GM10847 (cell line): ENCODE results near the gene ZMAT5.

Source experiments
- POLR2A ChIP-seq: IDR thresholded peaks from 2 replicates; pipeline ENCODE4 v1.6.1; 2011; ENCODE audit not compliant: insufficient read length; ENCODE audit errors: extremely low read depth

Gene ZMAT5

GRCh38 chr22:29793396-29793795 is 26.6 kb upstream of the ZMAT5 start:
- TF ChIP-seq POLR2A: no peak

- no peak for TF ChIP-seq POLR2A
Measured at GRCh38 chr22:29790061-29790460, 23.3 kb upstream of the ZMAT5 start.

DNA sequence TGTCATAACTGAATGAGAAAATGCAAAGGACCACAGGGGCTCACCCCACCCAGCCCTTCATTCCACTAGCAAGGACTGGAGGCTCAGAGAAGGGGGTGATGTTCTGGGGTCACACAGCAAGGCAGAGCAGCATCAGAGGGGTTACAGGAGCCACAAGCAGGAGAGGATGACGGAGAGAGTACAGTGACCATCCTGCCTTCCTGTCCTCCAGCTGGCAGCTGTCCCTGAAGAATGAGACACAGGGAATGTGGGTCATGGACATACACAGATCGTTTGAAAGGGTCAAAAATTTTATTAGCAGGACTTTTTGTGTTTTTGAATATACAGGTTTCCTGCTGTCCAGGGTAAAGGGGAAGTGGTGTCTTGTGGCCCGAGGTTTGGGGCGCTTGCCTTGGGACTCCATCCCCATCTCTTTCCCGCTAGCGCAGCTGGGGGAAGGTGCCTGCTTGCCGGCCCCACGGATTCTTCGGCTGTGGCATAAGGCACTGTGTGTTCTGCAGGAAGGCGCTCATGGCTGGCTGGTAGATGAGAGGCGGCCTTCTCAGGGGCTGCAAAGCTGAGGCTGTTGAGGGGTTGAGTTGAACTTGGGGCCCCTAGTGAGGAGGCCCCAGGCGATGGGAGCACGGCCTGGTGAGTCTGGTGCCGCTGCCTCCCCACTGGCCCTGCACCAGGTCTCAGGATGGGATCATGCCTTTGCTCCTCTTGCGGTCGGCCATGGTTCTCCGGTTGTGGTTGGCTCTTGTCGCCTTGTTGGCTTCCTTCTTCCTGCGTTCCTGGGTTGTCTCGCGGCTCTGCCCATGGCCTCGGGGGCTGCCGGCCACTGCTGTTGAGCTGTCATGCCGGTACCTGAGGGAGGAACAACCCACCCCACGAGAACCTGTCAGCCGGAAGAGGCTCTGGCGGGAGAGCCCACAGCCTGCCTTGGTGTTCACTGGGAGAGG is 21.8 kb upstream of the ZMAT5 start:
- TF ChIP-seq POLR2A: no peak

GRCh38 chr22:29787371-29787980 is 20.7 kb upstream of the ZMAT5 start:
- no peak for TF ChIP-seq POLR2A

DNA sequence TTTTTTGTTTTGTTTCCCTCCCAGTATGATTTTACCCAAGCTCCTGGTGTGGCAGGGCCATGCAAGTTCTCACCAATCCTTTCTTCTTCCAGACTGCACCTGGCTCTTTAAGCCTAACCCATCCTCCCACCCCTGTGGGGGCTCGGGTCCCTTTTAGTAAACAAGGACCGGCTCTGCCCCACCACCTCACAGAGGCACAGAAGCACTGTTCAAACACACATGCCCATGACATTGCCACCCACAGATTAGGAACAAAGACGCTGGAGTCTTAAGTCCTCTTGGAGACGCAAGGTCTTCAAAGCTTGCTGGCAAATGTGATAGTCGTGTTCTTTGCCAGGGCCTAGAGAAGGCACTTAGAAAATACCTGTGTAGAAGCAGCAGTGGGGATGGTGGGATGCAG is 19.2 kb upstream of the ZMAT5 start:
- no peak for TF ChIP-seq POLR2A

DNA sequence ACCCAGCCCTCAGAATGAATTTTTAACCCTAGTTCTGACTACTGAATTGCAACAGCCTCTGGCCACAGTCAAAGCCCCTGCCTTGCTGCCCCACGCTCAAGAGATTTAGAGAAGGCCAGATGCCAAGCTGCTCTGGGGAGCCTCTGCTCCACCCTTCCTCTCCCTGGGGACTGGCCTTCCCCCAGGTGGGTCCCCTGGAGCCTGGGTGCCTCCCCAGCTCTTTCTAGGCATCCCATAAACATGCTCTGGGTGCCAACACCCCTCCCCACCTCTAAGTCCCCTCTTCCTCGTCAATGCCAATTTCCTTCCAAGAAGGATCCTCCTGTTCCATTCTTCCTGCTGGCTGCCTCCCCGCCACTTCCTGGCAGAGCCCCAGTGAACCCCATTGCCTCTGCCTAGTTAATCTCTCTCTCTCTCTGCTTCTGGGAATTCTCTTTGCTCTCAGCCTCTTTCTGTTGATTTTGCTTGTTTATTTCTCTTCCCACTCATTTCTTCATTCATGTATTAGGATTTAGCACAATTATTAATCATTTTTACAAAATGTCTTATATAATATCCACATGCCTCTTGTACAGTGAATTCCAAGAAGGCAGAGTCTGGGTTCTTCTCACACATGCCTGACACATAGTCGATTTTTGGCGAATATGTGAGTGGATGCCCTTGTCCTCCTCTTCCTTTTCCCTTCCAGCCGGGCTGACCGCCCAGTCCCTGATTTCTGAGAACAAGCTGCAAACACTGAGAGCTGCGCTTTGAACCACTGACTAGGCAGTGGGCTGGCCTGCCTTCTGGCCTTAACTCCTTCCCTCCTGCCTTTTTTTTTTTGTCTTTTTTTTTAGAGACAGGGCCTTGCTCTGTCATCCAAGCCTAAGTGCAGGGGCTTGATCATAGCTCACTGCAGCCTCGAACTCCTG is 17.9 kb upstream of the ZMAT5 start:
- TF ChIP-seq POLR2A: no peak

GRCh38 chr22:29782061-29782845 is 15.4 kb upstream of the ZMAT5 start:
- no peak for TF ChIP-seq POLR2A

DNA sequence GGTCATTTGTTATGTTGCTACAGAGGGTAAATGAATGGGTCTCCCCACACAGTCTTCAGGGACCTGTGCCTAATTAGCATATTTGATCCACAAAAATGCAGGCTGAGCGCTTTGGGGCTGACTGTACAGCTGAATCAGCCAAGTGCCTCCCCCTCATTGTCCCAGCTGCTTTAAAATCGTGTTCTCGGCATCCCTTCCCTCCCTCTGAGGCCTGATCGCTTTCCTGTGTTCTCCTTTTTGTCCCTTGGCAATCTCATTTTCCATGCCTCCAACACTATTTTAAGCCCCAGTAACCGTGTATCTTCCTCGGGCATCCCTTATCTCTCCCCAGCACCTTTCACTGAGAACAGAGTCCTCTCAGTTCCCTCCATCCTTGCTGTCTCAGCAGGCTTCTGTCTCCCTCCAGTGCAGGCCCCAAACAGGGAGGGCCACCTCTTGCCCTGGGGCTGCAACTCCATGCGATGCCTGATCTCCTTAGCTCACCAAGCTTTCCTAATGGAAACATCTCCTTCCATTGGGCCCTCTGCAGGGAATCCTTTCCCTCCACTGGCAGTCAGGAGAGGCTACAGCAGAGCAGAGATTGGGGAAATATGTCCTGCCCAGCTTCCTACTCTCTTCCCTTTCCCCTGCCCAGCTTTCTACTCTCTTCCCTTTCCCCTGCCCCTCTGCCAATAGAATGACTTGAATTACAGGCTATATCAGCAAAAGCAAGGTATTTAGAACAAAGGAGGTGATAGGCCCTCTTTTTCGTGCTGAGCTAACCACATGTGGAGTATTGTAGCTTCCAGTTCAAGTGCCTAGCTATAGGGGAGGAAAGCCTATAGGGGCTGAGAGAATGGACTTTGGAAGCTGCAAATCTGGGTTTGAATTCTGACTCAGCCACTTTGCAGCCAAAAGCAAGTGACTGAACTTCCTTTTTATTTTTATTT is 14.2 kb upstream of the ZMAT5 start:
- TF ChIP-seq POLR2A: no peak

DNA sequence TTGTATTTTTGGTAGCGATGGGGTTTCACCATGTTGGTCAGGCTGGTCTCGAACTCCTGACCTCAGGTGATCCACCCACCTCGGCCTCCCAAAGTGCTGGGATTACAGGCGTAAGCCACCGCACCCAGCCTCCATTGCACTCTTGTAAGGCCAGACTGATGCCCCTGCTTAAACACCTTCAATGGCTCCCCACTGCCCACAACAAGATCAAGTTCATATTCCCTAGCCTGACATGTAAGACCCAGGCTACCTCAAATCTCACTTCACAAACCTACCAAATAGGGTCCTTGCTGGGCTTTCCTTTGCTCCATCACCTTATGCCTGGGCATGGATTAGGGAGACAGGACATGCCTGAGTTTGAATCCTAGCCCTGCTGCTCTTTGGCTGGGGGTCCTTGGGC is 13.4 kb upstream of the ZMAT5 start:
- no peak for TF ChIP-seq POLR2A

GRCh38 chr22:29773233-29773632 is 6.4 kb upstream of the ZMAT5 start:
- no peak for TF ChIP-seq POLR2A

DNA sequence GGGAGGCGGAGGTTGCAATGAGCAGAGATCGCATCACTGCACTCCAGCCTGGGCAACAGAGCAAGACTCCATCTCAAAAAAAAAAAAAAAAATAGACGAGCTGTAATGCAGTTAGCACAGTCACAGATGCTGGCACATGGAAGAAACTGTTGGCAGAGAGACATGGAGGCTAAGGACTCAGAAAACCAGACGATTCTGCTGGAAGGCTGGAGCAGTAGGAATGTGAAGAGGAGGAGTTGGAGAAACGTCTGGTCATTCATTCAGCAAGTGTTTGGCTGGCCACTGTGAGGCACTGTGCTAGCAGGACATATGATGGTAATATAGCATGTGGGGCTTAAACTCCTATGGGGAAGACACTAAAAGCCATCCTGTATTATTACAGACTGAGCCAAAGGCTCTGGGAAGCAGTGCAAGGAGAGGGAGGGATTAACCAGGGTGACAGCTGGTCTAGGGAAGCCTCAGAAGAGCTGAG is 5.4 kb upstream of the ZMAT5 start:
- no peak for TF ChIP-seq POLR2A

- no peak for TF ChIP-seq POLR2A
Measured at GRCh38 chr22:29769723-29770321, 3.0 kb upstream of the ZMAT5 start.

DNA sequence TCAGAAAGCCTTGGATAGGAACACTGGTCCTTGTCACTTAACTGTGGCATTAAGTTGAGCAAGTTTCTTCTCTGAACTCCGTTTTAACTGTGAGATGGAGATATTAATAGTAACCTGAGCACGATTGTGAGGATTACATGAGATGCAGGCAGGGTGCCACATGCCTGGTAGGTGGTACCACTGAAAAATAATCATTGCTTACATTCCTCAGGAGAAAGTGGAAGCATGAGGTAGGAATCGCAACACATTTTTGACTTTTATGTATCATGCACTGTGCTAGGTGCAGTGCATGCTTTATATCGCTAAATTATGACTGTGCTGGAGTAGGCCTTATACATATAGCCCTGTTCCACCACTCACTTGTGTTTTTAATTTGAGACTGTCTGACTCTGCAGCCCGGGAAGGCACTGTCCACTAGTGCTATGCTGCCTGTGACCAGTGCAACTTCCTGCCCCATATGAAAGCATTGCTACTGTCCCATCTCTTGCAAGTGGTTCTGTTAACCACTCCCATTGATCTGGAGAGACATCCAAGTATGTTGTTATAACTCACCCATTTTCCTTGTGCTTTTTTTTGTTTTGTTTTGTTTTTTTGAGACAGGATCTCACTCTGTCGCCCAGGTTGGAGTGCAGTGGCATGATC is 1.4 kb upstream of the ZMAT5 start:
- no peak for TF ChIP-seq POLR2A
